COR-L47 (cell line): ENCODE results near the gene RANBP3.
A peak's percentile ranks its signal among the peaks of the same experiment; 100 is the strongest.
"Not testable (repeated sequence)": the region's sequence is repeated elsewhere in the genome, so short reads cannot be mapped to it uniquely, and the experiment has no call there.

Experiments used
- DNase-seq: peaks from one replicate; lab custom pipeline; 2025; lab: John Stamatoyannopoulos, UW

RANBP3 gene

GRCh38 chr19:5964816-5965565 is 12.9 kb downstream of the RANBP3 start:
- no peak for DNase-seq

- no peak for DNase-seq
Observed at GRCh38 chr19:5963855-5964254, 14.1 kb downstream of the RANBP3 start.

GRCh38 chr19:5963259-5963658 is 14.7 kb downstream of the RANBP3 start:
- DNase-seq: not testable (repeated sequence)

- peak; percentile 93 for DNase-seq
Observed at GRCh38 chr19:5961969-5962945, 15.7 kb downstream of the RANBP3 start.

GRCh38 chr19:5961641-5961968 is 16.3 kb downstream of the RANBP3 start:
- DNase-seq: not testable (repeated sequence)

GRCh38 chr19:5960005-5961001 is 17.6 kb downstream of the RANBP3 start:
- DNase-seq: no peak

- DNase-seq: no peak
Observed at GRCh38 chr19:5959260-5960004, 18.5 kb downstream of the RANBP3 start.

- no peak for DNase-seq
Observed at GRCh38 chr19:5958851-5959122, 19.2 kb downstream of the RANBP3 start.

- no peak for DNase-seq
Observed at GRCh38 chr19:5958074-5958850, 19.7 kb downstream of the RANBP3 start.

- peak; percentile 34 for DNase-seq
Observed at GRCh38 chr19:5957170-5957569, 20.8 kb downstream of the RANBP3 start.

- DNase-seq: no peak
Observed at GRCh38 chr19:5956728-5957127, 21.2 kb downstream of the RANBP3 start.

GRCh38 chr19:5956323-5956722 is 21.6 kb downstream of the RANBP3 start:
- no peak for DNase-seq

GRCh38 chr19:5955636-5955935 is 22.4 kb downstream of the RANBP3 start:
- DNase-seq: no peak

- DNase-seq: no peak
Observed at GRCh38 chr19:5954293-5954692, 23.6 kb downstream of the RANBP3 start.

GRCh38 chr19:5953680-5954213 is 24.2 kb downstream of the RANBP3 start:
- DNase-seq: no peak

- no peak for DNase-seq
Observed at GRCh38 chr19:5953030-5953589, 24.8 kb downstream of the RANBP3 start.

GRCh38 chr19:5952193-5953029 is 25.5 kb downstream of the RANBP3 start:
- peak; percentile 22 for DNase-seq

- DNase-seq: no peak
Observed at GRCh38 chr19:5951338-5951861, 26.5 kb downstream of the RANBP3 start.

GRCh38 chr19:5950741-5951140 is 27.2 kb downstream of the RANBP3 start:
- DNase-seq: no peak
